Rectal smooth muscle tissue (tissue), 1 donor: Measurements from ENCODE around the gene INF2.

ENCODE experiments used
- H3K27ac ChIP-seq: one replicate; pipeline ENCODE4 v1.7.0; 2013; ENCODE audit warnings: low read depth, low read length, inconsistent platforms
- H3K27me3 ChIP-seq: one replicate; pipeline ENCODE4 v1.7.0; 2013; ENCODE audit warnings: low read length; ENCODE audit not compliant: control insufficient read depth, insufficient read depth
- H3K36me3 ChIP-seq: one replicate; pipeline ENCODE4 v1.7.0; 2013; ENCODE audit warnings: low read length; ENCODE audit not compliant: control insufficient read depth, insufficient read depth
- H3K4me1 ChIP-seq: one replicate; pipeline ENCODE4 v1.7.0; 2013; ENCODE audit warnings: low read length; ENCODE audit not compliant: control insufficient read depth, insufficient read depth
- H3K4me3 ChIP-seq: one replicate; pipeline ENCODE4 v1.7.0; 2013; ENCODE audit warnings: low read length
- H3K9ac ChIP-seq: one replicate; pipeline ENCODE4 v1.7.0; 2013; ENCODE audit warnings: low read length

The INF2 gene

GRCh38 chr14:104755621-104756020, 66.2 kb downstream of the INF2 start:
- Histone ChIP-seq H3K9ac (no peak overlapping the region), H3K36me3 (peaks cover 26% of the 10 kb centered on the region), H3K27ac (no peak overlapping the region), H3K4me1 (peaks cover 13% of the 10 kb centered on the region), H3K4me3 (no peak overlapping the region), H3K27me3 (no peaks in the 10 kb centered on the region)

DNA sequence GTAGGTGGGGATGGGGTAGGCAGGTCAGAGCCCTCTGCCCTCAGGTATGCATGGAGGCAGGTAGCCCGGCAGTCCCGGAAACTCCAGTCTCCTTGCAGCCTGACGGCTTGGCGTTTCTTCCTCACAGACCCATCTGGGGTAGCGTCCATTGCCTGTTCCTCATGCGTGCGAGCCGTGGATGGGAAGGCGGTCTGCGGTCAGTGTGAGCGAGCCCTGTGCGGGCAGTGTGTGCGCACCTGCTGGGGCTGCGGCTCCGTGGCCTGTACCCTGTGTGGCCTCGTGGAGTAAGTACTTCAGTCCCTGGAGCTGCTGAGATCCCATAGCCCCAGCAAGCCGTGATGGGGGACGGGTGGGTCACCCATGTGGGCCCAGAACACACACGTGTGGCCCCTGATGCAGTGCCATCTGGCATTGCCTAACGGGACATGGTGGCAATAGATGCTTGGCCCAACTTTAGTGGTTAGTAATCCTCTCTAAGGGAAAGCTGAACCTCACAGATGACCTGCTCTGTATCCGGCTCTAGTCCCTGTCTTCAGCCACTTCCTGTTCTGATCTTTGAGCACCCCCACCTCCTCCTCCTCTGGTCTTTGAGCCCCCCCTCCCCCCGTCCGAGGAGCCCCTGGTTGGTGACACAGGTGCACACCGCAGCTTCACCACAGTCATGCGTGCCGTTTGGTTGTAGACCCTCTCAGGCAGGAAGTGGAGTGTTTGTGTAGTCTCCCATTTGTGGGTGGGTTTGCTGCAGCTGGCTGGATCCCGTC, 67.2 kb downstream of the INF2 start:
- no peak overlapping the region for H3K27ac ChIP-seq
- no peaks in the 10 kb centered on the region for H3K27me3 ChIP-seq
- H3K4me3 ChIP-seq, result no peak overlapping the region
- H3K9ac ChIP-seq, result no peak overlapping the region
- peaks cover 27% of the 10 kb centered on the region for H3K36me3 ChIP-seq
- peaks cover 13% of the 10 kb centered on the region for H3K4me1 ChIP-seq

DNA sequence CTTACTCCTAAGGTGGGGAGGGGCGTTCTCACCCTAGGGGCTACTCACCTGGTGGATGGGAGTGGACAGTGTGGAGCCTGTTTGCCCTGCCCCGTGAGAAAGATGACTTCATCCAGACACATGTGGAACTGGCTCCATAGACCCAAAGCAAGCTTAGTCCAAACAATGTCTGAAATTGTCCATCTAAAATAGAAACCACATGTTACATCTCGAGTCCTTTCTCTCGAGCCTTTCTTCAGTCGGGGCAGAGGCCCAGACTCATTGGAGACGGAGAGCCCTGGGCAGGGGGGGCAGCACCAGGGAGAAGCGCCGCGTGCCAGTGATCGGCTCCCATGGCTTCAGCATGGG, 67.8 kb downstream of the INF2 start:
- Histone ChIP-seq H3K27me3 (no peaks in the 10 kb centered on the region), H3K27ac (no peak overlapping the region), H3K4me3 (no peak overlapping the region), H3K9ac (no peak overlapping the region), H3K36me3 (peaks cover 27% of the 10 kb centered on the region), H3K4me1 (peaks cover 10% of the 10 kb centered on the region)

DNA sequence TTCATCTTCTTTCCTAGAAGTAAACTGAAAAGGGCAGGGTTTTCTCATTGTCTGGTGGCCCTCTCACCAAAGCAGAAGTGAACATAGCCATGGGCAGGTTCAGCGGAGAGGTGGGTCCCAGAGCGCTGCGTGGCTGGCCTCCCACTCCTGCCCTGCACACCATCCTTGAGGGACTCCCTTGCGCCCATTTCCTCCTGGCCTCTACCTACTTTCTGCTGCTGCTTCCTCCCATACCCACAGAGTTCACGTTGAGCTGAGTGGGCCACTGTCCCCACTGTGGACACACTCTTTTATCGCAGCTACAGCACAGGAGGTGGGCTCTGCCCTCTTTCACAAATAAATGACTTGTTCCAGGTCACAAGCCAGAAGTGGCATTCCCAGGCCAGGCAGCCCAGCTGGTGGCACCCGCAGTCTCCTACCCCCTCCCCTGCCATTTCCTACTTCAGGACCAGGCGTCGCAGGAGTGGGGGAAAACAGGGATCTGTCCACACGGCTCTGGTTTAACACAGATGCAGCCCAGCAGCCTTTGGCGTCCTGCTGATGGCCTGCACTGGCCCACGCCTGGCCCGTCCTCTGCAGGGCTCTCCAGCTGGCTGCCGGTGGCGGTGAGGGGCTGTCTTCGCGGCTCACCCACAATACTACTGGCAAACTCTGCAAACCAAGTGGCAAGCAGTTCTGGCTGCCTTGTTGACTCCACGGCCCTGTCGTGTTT, 68.4 kb downstream of the INF2 start:
- H3K27ac ChIP-seq, result no peak overlapping the region
- H3K27me3 ChIP-seq, result no peaks in the 10 kb centered on the region
- H3K36me3 ChIP-seq, result peaks cover 27% of the 10 kb centered on the region
- no peak overlapping the region for H3K4me3 ChIP-seq
- H3K9ac ChIP-seq, result no peak overlapping the region
- H3K4me1 ChIP-seq, result peaks cover 9% of the 10 kb centered on the region

DNA sequence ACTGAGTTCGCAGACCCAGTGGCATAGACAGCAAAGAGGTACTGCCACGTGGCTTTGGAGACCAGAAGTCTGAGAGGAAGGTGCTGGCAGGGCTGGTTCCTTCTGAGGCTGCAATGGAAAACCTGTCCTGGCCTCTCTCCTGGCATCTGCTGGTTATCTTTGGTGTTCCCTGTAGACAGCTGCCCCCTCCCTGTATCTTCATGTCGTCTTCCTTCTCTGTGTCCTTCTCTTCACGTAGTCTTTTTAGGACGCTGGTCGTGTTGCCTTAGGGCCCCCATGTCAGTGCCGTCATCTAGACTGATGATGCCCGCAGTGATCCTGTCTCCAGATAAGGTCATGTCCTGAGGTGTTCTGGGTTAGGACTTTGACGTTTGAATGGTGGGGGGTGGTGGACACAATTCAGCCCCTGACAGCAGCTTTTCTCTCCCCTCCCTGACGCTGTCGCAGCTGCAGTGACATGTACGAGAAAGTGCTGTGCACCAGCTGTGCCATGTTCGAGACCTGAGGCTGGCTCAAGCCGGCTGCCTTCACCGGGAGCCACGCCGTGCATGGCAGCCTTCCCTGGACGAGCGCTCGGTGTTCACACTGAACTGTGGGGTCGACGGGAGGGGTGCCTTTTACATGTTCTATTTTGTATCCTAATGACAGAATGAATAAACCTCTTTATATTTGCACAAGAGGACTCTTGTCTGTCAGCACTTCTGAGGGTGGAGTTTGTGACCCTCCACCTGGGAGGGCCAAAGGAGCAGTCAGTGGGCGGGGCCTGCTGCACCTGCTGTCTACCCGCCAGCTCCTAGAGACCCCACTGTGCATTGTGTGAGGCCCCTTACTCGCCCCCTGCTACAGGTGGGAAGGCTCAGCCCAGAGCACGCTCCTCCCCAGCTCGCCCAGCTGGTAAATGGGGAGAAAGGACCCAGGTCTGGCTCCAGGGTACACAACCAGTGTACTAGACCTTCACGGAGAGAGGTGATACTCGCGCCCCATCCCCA, 69.9 kb downstream of the INF2 start:
- no peaks in the 10 kb centered on the region for H3K27me3 ChIP-seq
- H3K27ac ChIP-seq, result no peak overlapping the region
- peaks cover 4% of the 10 kb centered on the region for H3K4me1 ChIP-seq
- H3K4me3 ChIP-seq, result no peak overlapping the region
- peaks cover 27% of the 10 kb centered on the region for H3K36me3 ChIP-seq
- no peak overlapping the region for H3K9ac ChIP-seq

DNA sequence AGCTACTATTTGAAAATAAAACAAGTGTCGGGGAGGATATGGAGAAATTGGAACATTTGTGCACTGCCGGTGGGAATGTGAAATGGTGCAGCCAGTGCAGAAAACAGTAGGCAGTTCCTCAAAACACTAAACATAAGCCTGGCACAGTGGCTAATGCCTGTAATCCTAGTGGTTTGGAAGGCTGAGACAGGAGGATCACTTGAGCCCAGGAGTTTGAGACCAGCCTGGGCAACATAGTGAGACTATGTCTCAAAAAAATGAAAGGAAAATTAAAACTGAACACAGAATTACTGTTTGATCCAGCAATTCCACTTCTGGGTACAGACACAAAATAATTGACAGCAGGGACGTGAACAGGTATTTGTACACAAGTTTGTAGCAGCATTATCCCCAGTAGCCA, 76.1 kb downstream of the INF2 start:
- Histone ChIP-seq H3K9ac (no peak overlapping the region), H3K4me3 (no peak overlapping the region), H3K36me3 (peaks cover 2% of the 10 kb centered on the region), H3K27me3 (no peaks in the 10 kb centered on the region), H3K27ac (no peak overlapping the region), H3K4me1 (no peaks in the 10 kb centered on the region)

- H3K4me3 ChIP-seq, result no peak overlapping the region
- H3K27me3 ChIP-seq, result no peaks in the 10 kb centered on the region
- H3K9ac ChIP-seq, result no peak overlapping the region
- H3K4me1 ChIP-seq, result no peaks in the 10 kb centered on the region
- H3K36me3 ChIP-seq, result peaks cover 5% of the 10 kb centered on the region
- H3K27ac ChIP-seq, result no peak overlapping the region
Observed at GRCh38 chr14:104766256-104766862, 76.9 kb downstream of the INF2 start.

DNA sequence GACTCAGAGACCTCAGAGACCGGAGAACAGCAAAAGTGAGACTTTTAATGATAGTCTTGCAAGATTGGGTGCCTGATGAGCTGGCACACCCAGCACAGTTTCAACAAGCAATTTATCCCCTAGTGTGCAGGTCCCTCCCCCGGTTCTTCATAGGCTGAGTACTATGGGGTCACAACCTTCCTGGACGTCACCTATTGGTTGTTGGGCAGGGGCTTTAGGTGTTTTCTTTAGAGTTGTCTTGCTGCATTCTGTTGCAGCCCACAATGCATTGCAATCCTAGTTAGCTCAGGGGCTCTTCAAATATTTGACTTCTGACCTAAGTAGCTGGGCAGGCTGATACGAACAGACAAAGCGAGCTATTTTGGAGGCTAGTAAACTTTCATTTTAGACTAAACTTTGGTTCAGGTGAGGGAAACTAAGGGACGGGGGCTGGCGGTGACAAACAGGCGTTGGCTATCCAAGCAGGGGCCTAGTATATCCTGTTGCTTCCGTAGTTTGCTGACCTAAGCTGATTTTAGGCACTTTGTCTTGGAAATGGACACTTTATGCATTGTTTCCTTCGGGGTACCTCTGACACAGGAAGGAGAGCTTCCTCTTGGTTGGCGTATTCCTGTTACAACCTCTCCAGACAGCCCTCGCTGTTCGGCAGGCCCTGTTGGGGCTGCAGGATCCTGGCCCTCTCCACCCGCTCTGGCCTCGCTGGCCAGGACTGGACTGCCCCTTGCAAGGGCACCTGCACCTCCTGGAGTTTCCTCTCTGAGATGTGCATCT, 77.6 kb downstream of the INF2 start:
- Histone ChIP-seq H3K27ac (no peak overlapping the region), H3K9ac (peak overlapping the region; percentile 6), H3K4me3 (no peak overlapping the region), H3K27me3 (no peaks in the 10 kb centered on the region), H3K4me1 (no peaks in the 10 kb centered on the region), H3K36me3 (peaks cover 11% of the 10 kb centered on the region)

DNA sequence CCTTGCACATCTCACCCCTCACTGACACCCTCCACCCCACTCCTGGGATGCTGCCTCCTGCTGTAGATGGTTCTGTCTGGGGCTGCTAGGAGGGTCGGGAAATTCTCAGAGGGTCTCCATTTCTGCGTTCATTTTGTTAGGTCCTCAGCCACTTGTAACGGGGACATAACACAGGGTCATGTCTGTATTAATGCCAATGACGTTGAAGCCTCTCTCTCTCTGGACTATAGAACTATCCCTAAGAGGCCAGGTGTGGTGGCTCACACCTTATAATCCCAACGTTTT, 78.2 kb downstream of the INF2 start:
- H3K9ac ChIP-seq, result peak overlapping the region; percentile 6
- no peaks in the 10 kb centered on the region for H3K4me1 ChIP-seq
- H3K27ac ChIP-seq, result no peak overlapping the region
- no peak overlapping the region for H3K4me3 ChIP-seq
- peaks cover 12% of the 10 kb centered on the region for H3K36me3 ChIP-seq
- H3K27me3 ChIP-seq, result no peaks in the 10 kb centered on the region

GRCh38 chr14:104768437-104769323, 79.3 kb downstream of the INF2 start:
- Histone ChIP-seq H3K27ac (no peak overlapping the region), H3K9ac (no peak overlapping the region), H3K36me3 (peaks cover 20% of the 10 kb centered on the region), H3K4me3 (no peak overlapping the region), H3K4me1 (no peaks in the 10 kb centered on the region), H3K27me3 (no peaks in the 10 kb centered on the region)
